ENCODE data around the gene CSRNP3. TPM values are rescaled to one million over a fixed set of nuclear protein-coding genes. Genes with fewer than 3 reads are reported as not detected.

Gene CSRNP3
- total RNA-seq, 1 experiment from 2014 or later = not detected

DNA sequence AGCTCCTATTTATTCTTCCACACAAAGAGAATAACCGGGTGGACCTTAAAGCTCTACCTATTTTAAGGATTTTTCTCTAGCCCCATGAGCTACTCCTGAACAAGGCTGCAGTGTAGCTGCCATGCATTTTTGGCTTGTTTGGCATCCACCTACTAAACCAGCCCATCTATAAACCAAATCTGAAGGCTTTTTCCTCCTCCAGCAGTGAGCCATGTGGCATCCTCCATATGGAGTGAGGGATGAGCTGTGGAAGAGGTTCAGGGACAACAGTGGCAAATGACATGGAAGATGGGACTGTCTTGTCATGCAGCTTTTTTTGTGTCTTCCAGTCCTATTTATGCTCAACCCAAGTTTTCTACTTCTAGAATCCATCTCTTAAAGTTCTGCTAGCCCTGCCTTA lies 224.3 kb downstream of the CSRNP3 start:
- CTCF ChIA-PET = no interaction called here
- Histone ChIP-seq H3K27me3 (ENCODE audit: control insufficient read depth, insufficient read depth, low read length) (no peaks in the 10 kb centered on the region), H3K27ac (ENCODE audit: low read length) (no peak overlapping the region), H3K9me3 (ENCODE audit: control insufficient read depth, insufficient read depth, low read depth, low read length) (no peaks in the 10 kb centered on the region), H3K36me3 (ENCODE audit: control insufficient read depth, insufficient read depth, low read length) (no peaks in the 10 kb centered on the region), H3K4me1 (ENCODE audit: control insufficient read depth, insufficient read depth, low read length) (no peaks in the 10 kb centered on the region), H3K4me3 (ENCODE audit: low read depth in 2 of 2, low read length in 2 of 2) (no peak overlapping the region)
- TF ChIP-seq TCF7L2 (IDR thresholded peaks at IDR 0.05; ENCODE audit: low read depth, low read length) (no peak), CTCF (IDR thresholded peaks at IDR 0.05) (no peak), SIN3A (IDR thresholded peaks at IDR 0.05; ENCODE audit: borderline replicate concordance, insufficient read depth, low read depth, low read length) (no peak), POLR2AphosphoS5 (IDR thresholded peaks at IDR 0.05; ENCODE audit: low read depth, low read length) (no peak)
- TF ChIP-seq, protein P1, sequence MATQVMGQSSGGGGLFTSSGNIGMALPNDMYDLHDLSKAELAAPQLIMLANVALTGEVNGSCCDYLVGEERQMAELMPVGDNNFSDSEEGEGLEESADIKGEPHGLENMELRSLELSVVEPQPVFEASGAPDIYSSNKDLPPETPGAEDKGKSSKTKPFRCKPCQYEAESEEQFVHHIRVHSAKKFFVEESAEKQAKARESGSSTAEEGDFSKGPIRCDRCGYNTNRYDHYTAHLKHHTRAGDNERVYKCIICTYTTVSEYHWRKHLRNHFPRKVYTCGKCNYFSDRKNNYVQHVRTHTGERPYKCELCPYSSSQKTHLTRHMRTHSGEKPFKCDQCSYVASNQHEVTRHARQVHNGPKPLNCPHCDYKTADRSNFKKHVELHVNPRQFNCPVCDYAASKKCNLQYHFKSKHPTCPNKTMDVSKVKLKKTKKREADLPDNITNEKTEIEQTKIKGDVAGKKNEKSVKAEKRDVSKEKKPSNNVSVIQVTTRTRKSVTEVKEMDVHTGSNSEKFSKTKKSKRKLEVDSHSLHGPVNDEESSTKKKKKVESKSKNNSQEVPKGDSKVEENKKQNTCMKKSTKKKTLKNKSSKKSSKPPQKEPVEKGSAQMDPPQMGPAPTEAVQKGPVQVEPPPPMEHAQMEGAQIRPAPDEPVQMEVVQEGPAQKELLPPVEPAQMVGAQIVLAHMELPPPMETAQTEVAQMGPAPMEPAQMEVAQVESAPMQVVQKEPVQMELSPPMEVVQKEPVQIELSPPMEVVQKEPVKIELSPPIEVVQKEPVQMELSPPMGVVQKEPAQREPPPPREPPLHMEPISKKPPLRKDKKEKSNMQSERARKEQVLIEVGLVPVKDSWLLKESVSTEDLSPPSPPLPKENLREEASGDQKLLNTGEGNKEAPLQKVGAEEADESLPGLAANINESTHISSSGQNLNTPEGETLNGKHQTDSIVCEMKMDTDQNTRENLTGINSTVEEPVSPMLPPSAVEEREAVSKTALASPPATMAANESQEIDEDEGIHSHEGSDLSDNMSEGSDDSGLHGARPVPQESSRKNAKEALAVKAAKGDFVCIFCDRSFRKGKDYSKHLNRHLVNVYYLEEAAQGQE (IDR thresholded peaks at IDR 0.05; ENCODE audit: insufficient read depth in 1 of 2, low read depth in 2 of 2, low read length in 1 of 2) = no peak
- POLR2A ChIA-PET = no interaction called here
- DNase-seq (ENCODE audit: low read depth, low spot score) = no peak
- ATAC-seq = no peak
- in situ Hi-C loops (cut with HindIII; ENCODE audit: low pct_unique_long_range_greater_than_20kb, low sequenced_read_pairs) (no loop called here), intact Hi-C loops (cut with micrococcal nuclease; ENCODE audit: unreplicated experiment) (loop anchor here (5.0 kb wide), 1 partner anchor 292 kb away; no protein-coding TSS in a partner anchor)
- BruUV-seq (replicated peaks) = no TSS peak

DNA sequence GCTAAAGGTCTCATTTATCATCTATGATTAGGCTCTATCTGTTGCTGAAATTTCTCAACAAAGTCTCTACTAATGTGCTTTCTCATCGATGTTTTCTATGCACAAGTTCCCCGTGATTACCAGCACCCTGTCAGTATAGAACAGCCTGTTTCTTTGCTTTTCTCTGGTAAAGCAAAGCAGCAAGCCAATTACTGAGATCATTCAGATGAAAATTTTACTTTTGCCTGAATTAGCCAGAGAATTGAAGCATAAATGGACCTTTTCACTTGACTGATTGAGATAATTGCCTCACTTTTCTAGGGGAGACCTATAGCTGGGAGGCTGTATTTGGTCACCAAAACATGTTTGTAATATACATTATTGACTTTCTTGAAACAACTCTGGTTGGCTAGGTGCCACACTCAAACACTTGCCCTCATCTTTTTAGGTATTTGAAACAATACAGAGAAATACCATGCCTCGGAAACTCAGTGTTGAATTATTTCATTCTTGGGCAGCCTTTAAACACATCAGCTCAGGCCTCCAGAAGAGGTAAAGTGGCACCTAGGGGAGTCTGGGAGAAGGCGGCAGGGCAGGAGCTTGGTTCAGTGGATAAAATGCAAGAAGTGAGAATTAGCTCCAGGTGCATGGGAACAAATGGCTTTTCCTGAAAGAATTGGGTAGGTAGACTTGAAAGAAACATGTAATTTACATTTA lies 228.4 kb downstream of the CSRNP3 start:
- no peaks in the 10 kb centered on the region for H3K36me3 ChIP-seq (ENCODE audit: control insufficient read depth, insufficient read depth, low read length)
- DNase-seq (ENCODE audit: low read depth, low spot score) = no peak
- in situ Hi-C loops (cut with HindIII; ENCODE audit: low pct_unique_long_range_greater_than_20kb, low sequenced_read_pairs) = no loop called here
- no peaks in the 10 kb centered on the region for H3K9me3 ChIP-seq (ENCODE audit: control insufficient read depth, insufficient read depth, low read depth, low read length)
- intact Hi-C loops (cut with micrococcal nuclease; ENCODE audit: unreplicated experiment) = no loop called here
- H3K27ac ChIP-seq (ENCODE audit: low read length) = no peak overlapping the region
- ATAC-seq = no peak
- CTCF ChIA-PET = no interaction called here
- no peak overlapping the region for H3K4me3 ChIP-seq (ENCODE audit: low read depth in 2 of 2, low read length in 2 of 2)
- TF ChIP-seq CTCF (IDR thresholded peaks at IDR 0.05) = no peak
- no peak for TF ChIP-seq SIN3A (IDR thresholded peaks at IDR 0.05; ENCODE audit: borderline replicate concordance, insufficient read depth, low read depth, low read length)
- TF ChIP-seq POLR2AphosphoS5 (IDR thresholded peaks at IDR 0.05; ENCODE audit: low read depth, low read length) = no peak
- TF ChIP-seq, protein P1 (IDR thresholded peaks at IDR 0.05; ENCODE audit: insufficient read depth in 1 of 2, low read depth in 2 of 2, low read length in 1 of 2) = no peak
- TF ChIP-seq TCF7L2 (IDR thresholded peaks at IDR 0.05; ENCODE audit: low read depth, low read length) = no peak
- POLR2A ChIA-PET = no interaction called here
- H3K4me1 ChIP-seq (ENCODE audit: control insufficient read depth, insufficient read depth, low read length) = no peaks in the 10 kb centered on the region
- BruUV-seq (replicated peaks) = no TSS peak
- H3K27me3 ChIP-seq (ENCODE audit: control insufficient read depth, insufficient read depth, low read length) = no peaks in the 10 kb centered on the region

Measured in Panc1 (cell line).